H1 (cell line): ENCODE measurements around the gene GRIA1. TPM values are rescaled to one million over a fixed set of nuclear protein-coding genes. Genes with fewer than 3 reads are reported as not detected.

Source experiments
- CTCF ChIA-PET: fragments of 300-600 bp; sonication (Branson Sonifier 250); formaldehyde crosslinking; loops from one replicate; lab custom pipeline; 2021; ENCODE audit not compliant: partially characterized antibody; lab: Charles Lee
- POLR2A ChIA-PET: fragments of 300-600 bp; sonication (Branson Sonifier 250); formaldehyde crosslinking; loops from one replicate; lab custom pipeline; 2021; ENCODE audit warnings: inconsistent platforms; ENCODE audit not compliant: partially characterized antibody; lab: Charles Lee
- DNase-seq, 2 experiments: peaks; one replicate each; pipeline versions ENCODE4 v3.0.0 to v3.0.0-alpha.2; 2010 to 2022; ENCODE audit warnings: low spot score in 2 of 2, low read depth in 1 of 2, mixed read lengths in 1 of 2
- FAIRE-seq: peaks from 2 replicates; lab custom pipeline; 2011; peaks lifted over from hg19 to GRCh38; lab: Jason Lieb, UNC
- H2AFZ ChIP-seq: 2 replicates; pipeline ENCODE4 v1.8.1; 2012; ENCODE audit warnings: low read length, inconsistent platforms
- H2AK5ac ChIP-seq: 2 replicates; pipeline ENCODE4 v1.6.1; 2013; ENCODE audit warnings: low read depth, low read length
- H2BK120ac ChIP-seq: replicated peaks from 2 replicates; pipeline ENCODE3; 2013; ENCODE audit warnings: low read depth, low read length, inconsistent platforms
- H2BK12ac ChIP-seq: 2 replicates; pipeline ENCODE4 v1.6.1; 2013; ENCODE audit warnings: low read depth, low read length
- H2BK15ac ChIP-seq: 2 replicates; pipeline ENCODE4 v1.6.1; 2013; ENCODE audit warnings: low read length
- H2BK20ac ChIP-seq: 2 replicates; pipeline ENCODE4 v1.6.1; 2013; ENCODE audit warnings: low read length
- H2BK5ac ChIP-seq: 2 replicates; pipeline ENCODE4 v1.6.1; 2013; ENCODE audit warnings: low read depth, low read length
- H3K14ac ChIP-seq: 2 replicates; pipeline ENCODE4 v1.6.1; 2013; ENCODE audit warnings: inconsistent platforms; ENCODE audit not compliant: insufficient read length
- H3K18ac ChIP-seq: 2 replicates; pipeline ENCODE4 v1.6.1; 2013; ENCODE audit warnings: low read length; ENCODE audit errors: extremely low read depth
- H3K23ac ChIP-seq: 2 replicates; pipeline ENCODE4 v1.6.1; 2013; ENCODE audit warnings: inconsistent platforms; ENCODE audit not compliant: insufficient read length
- H3K23me2 ChIP-seq: 2 replicates; pipeline ENCODE4 v1.6.1; 2013; ENCODE audit warnings: low read depth, low read length
- H3K27ac ChIP-seq: 2 replicates; pipeline ENCODE4 v1.6.1; 2011; ENCODE audit warnings: low read depth, low read length, inconsistent platforms
- H3K27me3 ChIP-seq, 4 experiments: replicated peaks in 1 of 4; 1 replicate in 1 of 4; 2 replicates in 3 of 4; pipeline versions ENCODE4 v1.6.1 to v1.8.1; 2011 to 2013; ENCODE audit warnings: low read length in 3 of 4, mild to moderate bottlenecking in 3 of 4, inconsistent platforms in 2 of 4, mixed read lengths in 2 of 4, moderate library complexity in 1 of 4; ENCODE audit not compliant: control insufficient read depth in 3 of 4, insufficient read depth in 3 of 4; ENCODE audit errors: extremely low read depth in 1 of 4
- H3K36me3 ChIP-seq, 4 experiments: 2 replicates each; pipeline versions ENCODE4 v1.6.1 to v1.8.1; 2011 to 2013; ENCODE audit warnings: mild to moderate bottlenecking in 4 of 4, low read length in 3 of 4, moderate library complexity in 2 of 4, control low read depth in 1 of 4, inconsistent platforms in 1 of 4; ENCODE audit not compliant: insufficient read depth in 4 of 4, control insufficient read depth in 2 of 4
- H3K4ac ChIP-seq: replicated peaks from 2 replicates; pipeline ENCODE3; 2013; ENCODE audit warnings: low read length, low read depth, mixed read lengths, inconsistent platforms; ENCODE audit not compliant: insufficient read length
- H3K4me1 ChIP-seq, 4 experiments: replicated peaks in 1 of 4; 1 replicate in 1 of 4; 2 replicates in 3 of 4; pipeline versions ENCODE4 v1.6.1 to v1.8.1; 2011 to 2013; ENCODE audit warnings: low read length in 3 of 4, inconsistent platforms in 2 of 4, mixed read lengths in 1 of 4; ENCODE audit not compliant: insufficient read depth in 4 of 4, control insufficient read depth in 3 of 4
- H3K4me2 ChIP-seq, 2 experiments: 2 replicates each; pipeline versions ENCODE4 v1.6.1 to v1.8.1; 2011 to 2013; ENCODE audit warnings: low read depth in 2 of 2, low read length in 2 of 2, control low read depth in 1 of 2, inconsistent platforms in 1 of 2, mild to moderate bottlenecking in 1 of 2; ENCODE audit not compliant: insufficient read depth in 1 of 2
- H3K4me3 ChIP-seq, 4 experiments: fragments of 200-600, 300-600 bp in 1 of 4; sonication (generic), shearing (Covaris generic), sonication (Bioruptor Twin) in 1 of 4; 2 replicates each; pipeline versions ENCODE4 v1.5.1 to v1.8.1; 2011 to 2016; ENCODE audit warnings: low read length in 4 of 4, low read depth in 3 of 4, control low read depth in 2 of 4, inconsistent platforms in 2 of 4, mild to moderate bottlenecking in 2 of 4, mixed read lengths in 1 of 4, moderate library complexity in 1 of 4; ENCODE audit not compliant: insufficient read depth in 2 of 4; ENCODE audit errors: extremely low read depth in 1 of 4
- H3K56ac ChIP-seq: replicated peaks from 2 replicates; pipeline ENCODE3; 2013; ENCODE audit warnings: low read depth, mild to moderate bottlenecking, mixed read lengths, low read length, inconsistent platforms; ENCODE audit not compliant: insufficient read length
- H3K79me1 ChIP-seq: 2 replicates; pipeline ENCODE4 v1.6.1; 2013; ENCODE audit warnings: low read depth, low read length, control low read depth
- H3K79me2 ChIP-seq, 2 experiments: 2 replicates each; pipeline versions ENCODE4 v1.6.1 to v1.8.1; 2012 to 2013; ENCODE audit warnings: low read length in 2 of 2, mild to moderate bottlenecking in 2 of 2, inconsistent platforms in 1 of 2; ENCODE audit not compliant: insufficient read depth in 2 of 2, control insufficient read depth in 1 of 2
- H3K9ac ChIP-seq, 4 experiments: replicated peaks in 1 of 4; 1 replicate in 1 of 4; 2 replicates in 3 of 4; pipeline versions ENCODE4 v1.6.1 to v1.8.1; 2011 to 2013; ENCODE audit warnings: low read depth in 3 of 4, low read length in 3 of 4, control low read depth in 2 of 4, mild to moderate bottlenecking in 2 of 4, moderate library complexity in 2 of 4, inconsistent platforms in 1 of 4; ENCODE audit errors: extremely low read depth in 1 of 4
- H3K9me3 ChIP-seq, 2 experiments: 2 replicates each; pipeline versions ENCODE4 v1.6.1 to v1.8.1; 2012 to 2013; ENCODE audit warnings: mild to moderate bottlenecking in 2 of 2, moderate library complexity in 2 of 2, control low read depth in 1 of 2, inconsistent platforms in 1 of 2, low read depth in 1 of 2, low read length in 1 of 2, mixed read lengths in 1 of 2; ENCODE audit not compliant: insufficient read depth in 2 of 2
- H4K20me1 ChIP-seq, 2 experiments: replicated peaks in 1 of 2; 2 replicates each; pipeline versions ENCODE3 to v1.8.1; 2011 to 2013; ENCODE audit warnings: inconsistent platforms in 2 of 2, low read length in 2 of 2, mild to moderate bottlenecking in 1 of 2; ENCODE audit not compliant: insufficient read depth in 2 of 2, control insufficient read depth in 1 of 2
- H4K5ac ChIP-seq: 2 replicates; pipeline ENCODE4 v1.6.1; 2013; ENCODE audit warnings: low read length, low read depth, mixed read lengths, inconsistent platforms; ENCODE audit not compliant: insufficient read length
- H4K8ac ChIP-seq: 2 replicates; pipeline ENCODE4 v1.8.0; 2013; ENCODE audit warnings: mild to moderate bottlenecking, moderate library complexity, low read length, inconsistent platforms; ENCODE audit not compliant: insufficient read depth; ENCODE audit errors: extremely low read depth
- H4K91ac ChIP-seq: replicated peaks from 2 replicates; pipeline ENCODE3; 2013; ENCODE audit warnings: low read length, mixed read lengths, inconsistent platforms; ENCODE audit not compliant: insufficient read length
- BCL11A ChIP-seq, 2 experiments: IDR thresholded peaks; one replicate each; pipeline ENCODE4 v1.6.1; 2011; ENCODE audit warnings: low read depth in 2 of 2, low read length in 2 of 2, mild to moderate bottlenecking in 2 of 2
- GTF2F1 ChIP-seq: IDR thresholded peaks from 2 replicates; pipeline ENCODE4 v1.6.1; 2012; ENCODE audit warnings: low read depth, low read length, improper control_type of control experiment, borderline replicate concordance
- JUN ChIP-seq: IDR thresholded peaks from 2 replicates; pipeline ENCODE4 v1.6.1; 2011; ENCODE audit warnings: low read depth, mild to moderate bottlenecking, improper control_type of control experiment, low read length
- POLR2A ChIP-seq, 2 experiments: IDR thresholded peaks; 1 replicate in 1 of 2; 2 replicates in 1 of 2; pipeline ENCODE4 v1.6.1; 2011; ENCODE audit warnings: low read depth in 2 of 2, low read length in 2 of 2, mild to moderate bottlenecking in 2 of 2; ENCODE audit errors: control extremely low read depth in 1 of 2
- RBBP5 ChIP-seq: IDR thresholded peaks from 2 replicates; pipeline ENCODE4 v1.7.1; 2012; ENCODE audit warnings: low read depth, mild to moderate bottlenecking, inconsistent platforms, low read length, moderate library complexity, borderline replicate concordance
- SRF ChIP-seq: IDR thresholded peaks from 2 replicates; pipeline ENCODE4 v1.6.1; 2011; ENCODE audit warnings: mild to moderate bottlenecking, low read depth, low read length, moderate library complexity
- polyA plus RNA-seq, 7 experiments: library from polyadenylated mRNA; depleted of rRNA in 3 of 7; stranded (reverse) in 5 of 7; unstranded in 2 of 7; fragments of >200 nt in 5 of 7; fragments of 200-250 nt in 2 of 7; gene quantifications; 1 replicate in 5 of 7; 2 replicates in 1 of 7; 4 replicates in 1 of 7; pipeline versions ENCODE4 v1.2.1 to v1.2.3, GENCODE V29; 2011 to 2013; ENCODE audit warnings: missing spikeins in 2 of 7, mixed read lengths in 2 of 7
- total RNA-seq: library from RNA; stranded (reverse); fragmentation: NEBNext Ultra II Directional; extraction: Animal tissue kit (Norgen Biotek cat#: 25700); gene quantifications from 2 replicates; pipeline ENCODE4 v1.2.1, GENCODE V29; 2021
- TF ChIP-seq, protein P1 (sequence below): IDR thresholded peaks from 2 replicates; pipeline ENCODE4 v1.6.1; 2011; ENCODE audit warnings: low read length, improper control_type of control experiment
- TF ChIP-seq, protein P2 (sequence below): IDR thresholded peaks from 2 replicates; pipeline ENCODE4 v1.6.1; 2011; ENCODE audit warnings: low read depth, mild to moderate bottlenecking, low read length; ENCODE audit not compliant: insufficient read depth

Gene GRIA1
- total and polyA plus RNA-seq, 2 of the 8 experiments (the other 6 are each of a cell fraction or from before 2014, with no cell fraction given): 0.97 to 2.5 TPM

DNA sequence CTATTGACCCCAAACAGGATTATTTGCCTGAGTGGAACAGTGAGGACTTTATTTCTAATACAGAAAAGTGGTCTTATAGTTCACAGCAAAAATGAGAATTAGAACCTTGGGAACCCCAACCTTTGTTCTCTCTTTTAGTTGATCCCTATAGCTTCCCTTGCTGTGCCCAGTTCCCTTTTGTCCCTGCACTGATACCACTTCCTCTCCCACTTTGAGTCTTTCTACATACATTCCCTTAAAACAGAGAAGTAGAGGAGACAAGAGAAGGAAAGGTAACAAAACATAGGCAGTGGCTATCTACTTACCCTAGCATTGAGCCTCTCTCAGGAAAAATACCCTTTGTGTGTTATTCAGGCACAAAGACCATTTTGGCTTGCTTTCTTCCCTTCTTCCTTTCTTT, 301.8 kb downstream of the GRIA1 start:
- no peaks in the 10 kb centered on the region; a peak in 1 of 7 replicates for H3K27me3 ChIP-seq

More for the DNA sequence above, 301.8 kb downstream of the GRIA1 start:
- H3K14ac ChIP-seq: no peak overlapping the region
- H2BK20ac ChIP-seq: no peak overlapping the region
- no peak overlapping the region for H4K5ac ChIP-seq
- H2BK12ac ChIP-seq: no peak overlapping the region
- H3K9me3 ChIP-seq: no peaks in the 10 kb centered on the region
- no peaks in the 10 kb centered on the region for H3K36me3 ChIP-seq
- POLR2A ChIA-PET: no interaction called here
- no peak overlapping the region for H3K56ac ChIP-seq
- no peak overlapping the region for H4K8ac ChIP-seq
- H4K91ac ChIP-seq: no peak overlapping the region
- H3K27ac ChIP-seq: no peak overlapping the region
- no peak overlapping the region for H3K9ac ChIP-seq
- H4K20me1 ChIP-seq: no peaks in the 10 kb centered on the region
- CTCF ChIA-PET: interaction anchor here (0.6 to 1.3 kb wide), 5 partner anchors 26 to 1574 kb away, joined by 3 to 4 read pairs (median 3); no protein-coding TSS in a partner anchor
- no peak overlapping the region for H2AK5ac ChIP-seq
- H3K23ac ChIP-seq: no peak overlapping the region
- no peaks in the 10 kb centered on the region for H3K23me2 ChIP-seq
- no peak overlapping the region for H3K4me3 ChIP-seq
- no peak overlapping the region for H2AFZ ChIP-seq
- no peak overlapping the region for H2BK120ac ChIP-seq
- no peaks in the 10 kb centered on the region for H3K79me1 ChIP-seq
- H3K4me1 ChIP-seq: no peaks in the 10 kb centered on the region
- no peak overlapping the region for H3K4ac ChIP-seq
- H3K18ac ChIP-seq: no peak overlapping the region
- no peak for TF ChIP-seq POLR2A (IDR thresholded peaks at IDR 0.05; ENCODE audit: control extremely low read depth in 1 of 2, low read depth in 2 of 2, low read length in 2 of 2)
- TF ChIP-seq GTF2F1: no peak
- TF ChIP-seq SRF: no peak
- TF ChIP-seq JUN: no peak
- TF ChIP-seq, protein P1, sequence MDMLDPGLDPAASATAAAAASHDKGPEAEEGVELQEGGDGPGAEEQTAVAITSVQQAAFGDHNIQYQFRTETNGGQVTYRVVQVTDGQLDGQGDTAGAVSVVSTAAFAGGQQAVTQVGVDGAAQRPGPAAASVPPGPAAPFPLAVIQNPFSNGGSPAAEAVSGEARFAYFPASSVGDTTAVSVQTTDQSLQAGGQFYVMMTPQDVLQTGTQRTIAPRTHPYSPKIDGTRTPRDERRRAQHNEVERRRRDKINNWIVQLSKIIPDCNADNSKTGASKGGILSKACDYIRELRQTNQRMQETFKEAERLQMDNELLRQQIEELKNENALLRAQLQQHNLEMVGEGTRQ: no peak
- no peak for TF ChIP-seq BCL11A (IDR thresholded peaks at IDR 0.05; ENCODE audit: low read depth in 2 of 2, low read length in 2 of 2)
- no peak for TF ChIP-seq RBBP5
- TF ChIP-seq, protein P2, sequence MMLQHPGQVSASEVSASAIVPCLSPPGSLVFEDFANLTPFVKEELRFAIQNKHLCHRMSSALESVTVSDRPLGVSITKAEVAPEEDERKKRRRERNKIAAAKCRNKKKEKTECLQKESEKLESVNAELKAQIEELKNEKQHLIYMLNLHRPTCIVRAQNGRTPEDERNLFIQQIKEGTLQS: no peak
- FAIRE-seq: no peak
- H2BK15ac ChIP-seq: no peak overlapping the region
- no peak overlapping the region for H2BK5ac ChIP-seq
- no peak for DNase-seq
- H3K79me2 ChIP-seq: no peaks in the 10 kb centered on the region
- H3K4me2 ChIP-seq: no peak overlapping the region
